PC-9 (cell line): ENCODE results near the gene CSRP1. TPM values are rescaled to one million over a fixed set of nuclear protein-coding genes. Genes with fewer than 3 reads are reported as not detected.
A peak's percentile ranks its signal among the peaks of the same experiment; 100 is the strongest.

Experiments
- BruUV-seq: library from RNA; stranded (reverse); fragments of 400-500 nt; replicated peaks from 2 replicates; lab custom pipeline; 2021; lab: Mats Ljungman, UMichigan
- CTCF ChIA-PET: fragments of 300-600 bp; sonication (Branson Sonifier 250); formaldehyde crosslinking; loops from one replicate; lab custom pipeline; 2022; ENCODE audit warnings: antibody characterized with exemption; lab: Charles Lee
- POLR2A ChIA-PET: fragments of 300-600 bp; sonication (Branson Sonifier 250); formaldehyde crosslinking; loops from one replicate; lab custom pipeline; 2022; ENCODE audit warnings: antibody characterized with exemption; ENCODE audit not compliant: unreplicated experiment; lab: Charles Lee
- DNase-seq, 2 experiments: peaks; one replicate each; pipeline versions ENCODE4 v3.0.0 to v3.0.0-alpha.2; 2015 to 2022; ENCODE audit warnings: mixed read lengths in 1 of 2
- H2AFZ ChIP-seq: fragments of 200-600 bp; sonication (generic); 2 replicates; pipeline ENCODE4 v1.8.1; 2017; ENCODE audit warnings: antibody characterized with exemption
- H3F3A ChIP-seq: fragments of 200-600 bp; sonication (generic); 2 replicates; pipeline ENCODE4 v1.8.1; 2017; ENCODE audit warnings: antibody characterized with exemption, mild to moderate bottlenecking, low read depth; ENCODE audit not compliant: insufficient read depth
- H3K27ac ChIP-seq: fragments of 200-600 bp; sonication (generic); 2 replicates; pipeline ENCODE4 v1.6.1; 2016; ENCODE audit warnings: mixed run types
- H3K27me3 ChIP-seq: fragments of 200-600 bp; sonication (generic); 2 replicates; pipeline ENCODE4 v1.6.1; 2016; ENCODE audit warnings: low read depth, mixed run types; ENCODE audit not compliant: insufficient read depth
- H3K36me3 ChIP-seq: fragments of 200-600 bp; sonication (generic); 2 replicates; pipeline ENCODE4 v1.6.1; 2016; ENCODE audit warnings: low read depth, mixed run types
- H3K4me1 ChIP-seq: fragments of 200-600 bp; sonication (generic); replicated peaks from 2 replicates; pipeline ENCODE4 v1.6.1; 2016; ENCODE audit warnings: mixed run types; ENCODE audit not compliant: insufficient read depth
- H3K4me2 ChIP-seq: fragments of 200-600 bp; sonication (generic); 2 replicates; pipeline ENCODE4 v1.6.1; 2017; ENCODE audit warnings: mixed run types
- H3K4me3 ChIP-seq: fragments of 200-600 bp; sonication (generic); 2 replicates; pipeline ENCODE4 v1.6.1; 2016; ENCODE audit warnings: mixed run types
- H3K79me2 ChIP-seq: fragments of 200-600 bp; sonication (generic); 2 replicates; pipeline ENCODE4 v1.6.1; 2017; ENCODE audit warnings: low read depth, mixed run types
- H3K9me2 ChIP-seq: fragments of 200-600 bp; sonication (generic); 2 replicates; pipeline ENCODE4 v1.8.1; 2017; ENCODE audit warnings: mild to moderate bottlenecking; ENCODE audit not compliant: insufficient read depth
- H3K9me3 ChIP-seq: fragments of 200-600 bp; sonication (generic); 2 replicates; pipeline ENCODE4 v1.8.1; 2016; ENCODE audit warnings: low read depth; ENCODE audit not compliant: insufficient read depth
- H4K20me1 ChIP-seq: fragments of 200-600 bp; sonication (generic); 2 replicates; pipeline ENCODE4 v1.8.1; 2017; ENCODE audit not compliant: insufficient read depth
- EZH2 ChIP-seq: fragments of 200-600 bp; sonication (generic); IDR thresholded peaks from 2 replicates; pipeline ENCODE4 v1.8.0; 2017; ENCODE audit warnings: antibody characterized with exemption, low read depth
- intact Hi-C: fragments of 100-400 bp; cut with micrococcal nuclease; formaldehyde crosslinking; loops from one replicate; pipeline ENCODE4 v1.10.0; 2022; ENCODE audit not compliant: unreplicated experiment
- total RNA-seq: library from RNA; stranded (reverse); gene quantifications from 2 replicates; pipeline ENCODE4 v1.2.3, GENCODE V29; 2021
- TF ChIP-seq, protein P1 (sequence below): fragments of 200-600 bp; sonication (generic); conservative IDR thresholded peaks from 2 replicates; pipeline ENCODE4 v1.6.1; 2017; ENCODE audit warnings: mixed run types, antibody characterized with exemption, mild to moderate bottlenecking, moderate library complexity

Gene CSRP1
- total RNA-seq, 1 experiment from 2014 or later, result 61.3 TPM

- H3K4me1 ChIP-seq, result peaks cover 63% of the 10 kb centered on the region
- H3K27me3 ChIP-seq, result no peaks in the 10 kb centered on the region
- POLR2A ChIA-PET, result no interaction called here
- no peaks in the 10 kb centered on the region for H3K36me3 ChIP-seq
- no peak overlapping the region for H2AFZ ChIP-seq
- no TSS peak for BruUV-seq
- no peaks in the 10 kb centered on the region for H4K20me1 ChIP-seq
- H3K27ac ChIP-seq, result peak overlapping the region; percentile 95
- intact Hi-C loops, result no loop called here
- no peak for DNase-seq
- peak overlapping the region; percentile 54 for H3K4me2 ChIP-seq
- H3F3A ChIP-seq, result peaks cover 49% of the 10 kb centered on the region
- no peaks in the 10 kb centered on the region for H3K79me2 ChIP-seq
- CTCF ChIA-PET, result interaction anchor here (1.1 kb wide), 1 partner anchor 22 kb away, joined by 3 read pairs; no protein-coding TSS in a partner anchor
- no peak overlapping the region for H3K4me3 ChIP-seq
- no peaks in the 10 kb centered on the region for H3K9me3 ChIP-seq
- TF ChIP-seq, protein P1, sequence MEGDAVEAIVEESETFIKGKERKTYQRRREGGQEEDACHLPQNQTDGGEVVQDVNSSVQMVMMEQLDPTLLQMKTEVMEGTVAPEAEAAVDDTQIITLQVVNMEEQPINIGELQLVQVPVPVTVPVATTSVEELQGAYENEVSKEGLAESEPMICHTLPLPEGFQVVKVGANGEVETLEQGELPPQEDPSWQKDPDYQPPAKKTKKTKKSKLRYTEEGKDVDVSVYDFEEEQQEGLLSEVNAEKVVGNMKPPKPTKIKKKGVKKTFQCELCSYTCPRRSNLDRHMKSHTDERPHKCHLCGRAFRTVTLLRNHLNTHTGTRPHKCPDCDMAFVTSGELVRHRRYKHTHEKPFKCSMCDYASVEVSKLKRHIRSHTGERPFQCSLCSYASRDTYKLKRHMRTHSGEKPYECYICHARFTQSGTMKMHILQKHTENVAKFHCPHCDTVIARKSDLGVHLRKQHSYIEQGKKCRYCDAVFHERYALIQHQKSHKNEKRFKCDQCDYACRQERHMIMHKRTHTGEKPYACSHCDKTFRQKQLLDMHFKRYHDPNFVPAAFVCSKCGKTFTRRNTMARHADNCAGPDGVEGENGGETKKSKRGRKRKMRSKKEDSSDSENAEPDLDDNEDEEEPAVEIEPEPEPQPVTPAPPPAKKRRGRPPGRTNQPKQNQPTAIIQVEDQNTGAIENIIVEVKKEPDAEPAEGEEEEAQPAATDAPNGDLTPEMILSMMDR, result no peak
- no peak for TF ChIP-seq EZH2
- H3K9me2 ChIP-seq, result no peaks in the 10 kb centered on the region
Measured at GRCh38 chr1:201457508-201457960, 49.4 kb downstream of the CSRP1 start.

DNA sequence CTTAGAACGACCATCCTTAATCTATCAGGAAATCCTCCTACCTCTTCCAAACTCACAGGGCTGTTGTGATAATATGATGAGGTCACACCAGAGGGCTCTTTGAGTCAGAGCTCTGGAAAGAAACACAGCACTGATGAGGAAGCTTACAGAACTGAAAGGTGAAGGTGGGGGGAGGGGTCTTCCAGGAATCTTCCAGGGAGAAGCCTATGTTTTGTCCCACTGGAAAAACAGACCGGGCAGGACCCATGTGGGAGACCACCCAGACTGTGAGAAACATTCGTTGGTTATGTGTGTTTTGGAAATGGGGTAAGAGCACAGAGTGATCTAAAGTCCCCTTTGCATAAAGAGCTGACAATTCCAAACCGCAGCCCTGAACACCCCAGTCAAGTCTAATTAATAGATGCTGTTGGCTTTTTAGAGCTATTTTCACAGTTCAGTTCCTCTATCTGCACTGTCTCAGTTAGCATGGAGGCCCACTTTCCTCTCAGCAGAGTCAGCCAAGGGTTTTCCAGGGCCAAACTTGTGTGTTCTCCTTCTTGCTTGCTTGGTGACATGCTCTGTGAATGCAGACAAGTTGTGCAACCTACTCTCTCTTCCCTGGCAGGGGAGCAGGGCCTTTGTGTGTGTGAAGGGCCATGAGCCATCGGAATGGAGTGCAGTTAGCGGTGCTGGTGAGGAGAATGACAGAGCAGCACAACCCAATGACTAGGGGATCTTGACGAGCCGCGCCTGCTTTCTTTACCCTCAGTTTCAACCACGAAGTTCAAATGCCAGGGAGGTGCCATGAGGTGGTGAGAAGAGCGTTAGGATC lies 50.2 kb downstream of the CSRP1 start:
- BruUV-seq, result no TSS peak

DNA sequence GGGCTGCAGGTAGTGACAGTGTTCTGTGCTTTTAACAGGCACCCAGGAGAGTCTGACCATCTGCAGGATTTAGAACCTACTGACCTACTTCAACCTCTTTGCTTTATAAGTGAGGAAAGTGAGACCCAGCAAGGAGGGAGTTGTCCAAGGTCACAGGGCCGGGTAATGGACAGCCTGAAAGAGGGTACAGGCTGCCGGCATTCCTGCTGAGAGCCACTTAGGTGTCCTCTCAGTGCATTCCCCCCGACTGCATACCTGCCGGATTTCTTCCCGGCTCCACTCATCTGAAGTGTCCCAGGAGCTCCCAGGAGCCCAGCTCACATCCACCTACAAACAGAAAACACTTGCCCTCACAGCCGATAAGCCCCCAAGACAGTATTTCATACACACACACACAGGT lies 51.8 kb downstream of the CSRP1 start:
- no peaks in the 10 kb centered on the region for H4K20me1 ChIP-seq
- DNase-seq, result no peak
- ChIA-PET CTCF (interaction anchor here (0.5 kb wide), 1 partner anchor 19 kb away, joined by 3 read pairs; no protein-coding TSS in a partner anchor), POLR2A (no interaction called here)
- H3K9me2 ChIP-seq, result no peaks in the 10 kb centered on the region
- BruUV-seq, result no TSS peak
- H3K4me1 ChIP-seq, result peaks cover 42% of the 10 kb centered on the region
- 0 out of 2 replicates have a peak overlapping the region, but pooled peaks have one; percentile 95 for H3K27ac ChIP-seq
- no peaks in the 10 kb centered on the region for H3K9me3 ChIP-seq
- intact Hi-C loops, result no loop called here
- no peak overlapping the region for H2AFZ ChIP-seq
- no peaks in the 10 kb centered on the region for H3K79me2 ChIP-seq
- H3K27me3 ChIP-seq, result no peaks in the 10 kb centered on the region
- peaks cover 29% of the 10 kb centered on the region for H3F3A ChIP-seq
- H3K4me2 ChIP-seq, result no peak overlapping the region
- TF ChIP-seq, protein P1, result no peak
- H3K4me3 ChIP-seq, result no peak overlapping the region
- H3K36me3 ChIP-seq, result no peaks in the 10 kb centered on the region

More for the DNA sequence above, 50.2 kb downstream of the CSRP1 start:
- no peak overlapping the region for H2AFZ ChIP-seq
- H4K20me1 ChIP-seq, result no peaks in the 10 kb centered on the region
- ChIA-PET CTCF (interaction anchor here (1.1 kb wide), 1 partner anchor 21 kb away, joined by 3 read pairs; no protein-coding TSS in a partner anchor), POLR2A (no interaction called here)
- no peaks in the 10 kb centered on the region for H3K36me3 ChIP-seq
- H3K9me2 ChIP-seq, result no peaks in the 10 kb centered on the region
- TF ChIP-seq, protein P1, result no peak
- TF ChIP-seq EZH2, result no peak
- DNase-seq, result peak; percentile 76 to 96
- intact Hi-C loops, result no loop called here
- peak overlapping the region; percentile 54 for H3K4me2 ChIP-seq
- no peak overlapping the region for H3K4me3 ChIP-seq
- H3K27me3 ChIP-seq, result no peaks in the 10 kb centered on the region
- H3K79me2 ChIP-seq, result no peaks in the 10 kb centered on the region
- H3K4me1 ChIP-seq, result peaks cover 56% of the 10 kb centered on the region
- H3K9me3 ChIP-seq, result no peaks in the 10 kb centered on the region
- H3F3A ChIP-seq, result peaks cover 43% of the 10 kb centered on the region
- peak overlapping the region; percentile 95 for H3K27ac ChIP-seq
